Neural crest cell (in vitro differentiated cells): ENCODE results near the gene STBD1. TPM values are rescaled to one million over a fixed set of nuclear protein-coding genes. Genes with fewer than 3 reads are reported as not detected.

Source experiments
- DNase-seq: peaks from one replicate; pipeline ENCODE4 v3.0.0; 2021; ENCODE audit warnings: low read depth, mixed read lengths, low spot score
- H3K27ac Mint-ChIP-seq: one replicate; pipeline ENCODE4 v1.8.0; 2021; ENCODE audit warnings: mild to moderate bottlenecking, mixed read lengths; ENCODE audit not compliant: unreplicated experiment
- H3K27me3 Mint-ChIP-seq: 2 replicates; pipeline ENCODE4 v1.8.0; 2021; ENCODE audit warnings: low read depth, mild to moderate bottlenecking, mixed read lengths
- H3K36me3 Mint-ChIP-seq: 2 replicates; pipeline ENCODE4 v1.8.0; 2021; ENCODE audit warnings: low read depth, mild to moderate bottlenecking, mixed read lengths
- H3K4me1 Mint-ChIP-seq: 2 replicates; pipeline ENCODE4 v1.8.0; 2021; ENCODE audit warnings: mixed read lengths
- H3K4me3 Mint-ChIP-seq: one replicate; pipeline ENCODE4 v1.8.0; 2021; ENCODE audit warnings: mild to moderate bottlenecking, mixed read lengths
- H3K9me3 Mint-ChIP-seq: 2 replicates; pipeline ENCODE4 v1.8.0; 2021; ENCODE audit warnings: mixed read lengths
- CTCF ChIP-seq: fragments of 200-600 bp; sonication (generic); conservative IDR thresholded peaks from 2 replicates; pipeline ENCODE4 v1.5.0; 2021; ENCODE audit warnings: antibody characterized with exemption, mild to moderate bottlenecking
- total RNA-seq: library from RNA; stranded (reverse); gene quantifications from 2 replicates; pipeline ENCODE4 v1.2.1, GENCODE V29; 2021

The STBD1 gene
- total RNA-seq, 1 donor from 2014 or later: 0.47 TPM

DNA sequence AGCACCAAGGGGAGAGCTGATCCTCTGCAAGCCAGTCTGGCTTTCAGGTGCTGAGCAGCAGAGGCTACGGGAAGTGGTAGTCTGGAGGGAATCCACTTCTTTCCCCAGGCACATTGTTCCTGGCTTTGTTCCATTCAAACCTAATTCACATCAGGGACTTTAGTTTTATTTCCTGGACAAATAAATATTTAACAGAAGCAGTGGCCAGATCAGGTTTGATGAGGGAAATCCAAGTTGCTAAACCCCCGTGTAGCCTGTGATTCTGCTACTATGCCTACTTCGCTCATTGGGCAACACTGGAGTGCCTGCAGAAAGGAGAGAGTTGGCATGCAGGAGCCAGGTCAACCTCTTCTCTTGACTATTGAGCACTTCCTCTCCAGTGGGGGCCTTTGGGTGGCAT is 13.8 kb upstream of the STBD1 start:
- Mint-ChIP-seq H3K4me1 (no peaks in the 10 kb centered on the region), H3K9me3 (peaks cover 22% of the 10 kb centered on the region), H3K36me3 (peaks cover 18% of the 10 kb centered on the region), H3K27me3 (no peaks in the 10 kb centered on the region), H3K4me3 (no peak overlapping the region), H3K27ac (no peak overlapping the region)
- no peak for DNase-seq
- no peak for TF ChIP-seq CTCF

GRCh38 chr4:76293772-76294171 is 12.8 kb upstream of the STBD1 start:
- no peak for TF ChIP-seq CTCF
- Mint-ChIP-seq H3K9me3 (peaks cover 25% of the 10 kb centered on the region), H3K27ac (no peak overlapping the region), H3K4me1 (no peaks in the 10 kb centered on the region), H3K36me3 (peaks cover 20% of the 10 kb centered on the region), H3K4me3 (no peak overlapping the region), H3K27me3 (no peaks in the 10 kb centered on the region)
- DNase-seq: no peak

GRCh38 chr4:76296286-76296820 is 10.2 kb upstream of the STBD1 start:
- no peak overlapping the region for H3K27ac Mint-ChIP-seq
- H3K4me3 Mint-ChIP-seq: no peak overlapping the region

GRCh38 chr4:76298227-76298626 is 8.3 kb upstream of the STBD1 start:
- no peak for TF ChIP-seq CTCF
- Mint-ChIP-seq H3K9me3 (peaks cover 21% of the 10 kb centered on the region), H3K27ac (no peak overlapping the region), H3K4me3 (no peak overlapping the region), H3K36me3 (peaks cover 18% of the 10 kb centered on the region), H3K4me1 (no peaks in the 10 kb centered on the region), H3K27me3 (no peaks in the 10 kb centered on the region)
- no peak for DNase-seq

More at GRCh38 chr4:76296286-76296820, 10.2 kb upstream of the STBD1 start:
- Mint-ChIP-seq H3K27me3 (no peaks in the 10 kb centered on the region), H3K36me3 (peaks cover 20% of the 10 kb centered on the region), H3K4me1 (no peaks in the 10 kb centered on the region), H3K9me3 (peaks cover 25% of the 10 kb centered on the region)
- TF ChIP-seq CTCF: no peak
- no peak for DNase-seq

GRCh38 chr4:76300012-76300411 is 6.5 kb upstream of the STBD1 start:
- no peak for TF ChIP-seq CTCF
- Mint-ChIP-seq H3K36me3 (peaks cover 13% of the 10 kb centered on the region), H3K27ac (no peak overlapping the region), H3K27me3 (peaks cover 5% of the 10 kb centered on the region), H3K4me3 (no peak overlapping the region), H3K4me1 (no peaks in the 10 kb centered on the region), H3K9me3 (peaks cover 21% of the 10 kb centered on the region)
- DNase-seq: no peak
